Activated CD8-positive, alpha-beta memory T cell treated with anti-CD3 and anti-CD28 coated beads for 24 hours (primary cell): ENCODE results near the gene SV2B.
"Not testable (repeated sequence)": the region's sequence is repeated elsewhere in the genome, so short reads cannot be mapped to it uniquely, and the experiment has no call there.

Source experiments
- DNase-seq: peaks from one replicate; pipeline ENCODE4 v3.0.0-alpha.2; 2020

Gene SV2B, protein sequence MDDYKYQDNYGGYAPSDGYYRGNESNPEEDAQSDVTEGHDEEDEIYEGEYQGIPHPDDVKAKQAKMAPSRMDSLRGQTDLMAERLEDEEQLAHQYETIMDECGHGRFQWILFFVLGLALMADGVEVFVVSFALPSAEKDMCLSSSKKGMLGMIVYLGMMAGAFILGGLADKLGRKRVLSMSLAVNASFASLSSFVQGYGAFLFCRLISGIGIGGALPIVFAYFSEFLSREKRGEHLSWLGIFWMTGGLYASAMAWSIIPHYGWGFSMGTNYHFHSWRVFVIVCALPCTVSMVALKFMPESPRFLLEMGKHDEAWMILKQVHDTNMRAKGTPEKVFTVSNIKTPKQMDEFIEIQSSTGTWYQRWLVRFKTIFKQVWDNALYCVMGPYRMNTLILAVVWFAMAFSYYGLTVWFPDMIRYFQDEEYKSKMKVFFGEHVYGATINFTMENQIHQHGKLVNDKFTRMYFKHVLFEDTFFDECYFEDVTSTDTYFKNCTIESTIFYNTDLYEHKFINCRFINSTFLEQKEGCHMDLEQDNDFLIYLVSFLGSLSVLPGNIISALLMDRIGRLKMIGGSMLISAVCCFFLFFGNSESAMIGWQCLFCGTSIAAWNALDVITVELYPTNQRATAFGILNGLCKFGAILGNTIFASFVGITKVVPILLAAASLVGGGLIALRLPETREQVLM

GRCh38 chr15:91099995-91100813 lies at the start of gene SV2B:
Gene SV2B, plus strand, starts transcription at chr15:91100257. Its CDS starts 126,007 bp downstream, at chr15:91226264.
- DNase-seq = peak; percentile 72

DNA sequence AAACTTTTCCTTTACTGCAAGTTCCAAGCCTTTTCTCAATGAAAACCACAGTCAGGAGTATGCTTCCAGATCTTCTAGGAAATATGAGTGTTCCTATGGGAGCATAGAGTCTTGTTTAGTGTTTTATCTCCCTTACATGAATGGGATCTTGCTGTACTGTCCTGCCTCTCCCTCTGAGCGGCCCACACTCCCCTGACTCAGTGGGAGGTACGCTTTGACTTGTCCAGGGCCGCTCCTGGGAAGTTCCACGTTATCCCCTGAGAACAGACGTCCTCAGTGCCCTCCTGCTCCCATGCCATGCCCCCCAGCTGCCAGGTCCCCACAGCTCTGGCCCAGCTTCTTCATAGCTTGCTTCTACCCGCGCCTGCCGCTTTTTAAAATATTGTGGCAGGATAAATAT lies 48.8 kb upstream of the SV2B start:
- no peak for DNase-seq

GRCh38 chr15:91054816-91055215 lies 45.2 kb upstream of the SV2B start:
- no peak for DNase-seq

DNA sequence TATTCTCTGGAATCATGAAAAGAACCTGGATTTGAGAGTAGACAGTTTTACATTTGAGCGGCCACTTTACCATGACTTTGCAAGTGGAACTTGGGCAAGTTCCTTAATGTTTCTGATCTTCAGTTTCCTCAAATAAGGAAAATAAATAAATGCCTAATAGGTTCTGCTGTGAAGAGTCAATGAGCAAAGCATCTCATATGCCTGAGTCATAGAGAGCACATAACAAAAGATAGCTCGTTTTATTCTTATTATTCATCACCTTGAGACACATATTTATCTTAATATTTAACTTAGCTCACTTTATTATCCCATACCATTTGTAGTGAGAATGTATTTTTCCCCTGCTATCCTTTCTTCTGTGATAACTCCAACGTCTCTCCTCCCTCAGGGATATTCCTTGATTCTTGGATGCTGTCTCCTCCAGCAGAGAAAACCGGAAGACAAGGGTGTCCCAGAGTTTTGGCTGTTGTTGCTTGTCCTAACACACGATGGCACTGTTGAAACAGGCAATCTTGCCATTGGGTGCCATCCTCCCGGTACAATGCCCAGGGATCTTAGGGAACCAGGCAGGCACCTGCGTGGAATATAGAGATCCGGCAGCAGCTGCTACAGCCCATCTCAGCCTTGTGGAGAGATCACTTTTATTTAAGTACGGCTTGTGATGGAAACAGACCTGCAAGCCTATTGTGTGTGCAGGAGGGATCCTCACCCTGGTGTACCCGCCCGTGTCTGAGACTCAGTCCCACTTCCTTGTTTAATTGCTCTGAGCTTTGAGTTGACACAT lies 44.3 kb upstream of the SV2B start:
- DNase-seq = peak; percentile 68

GRCh38 chr15:91061230-91061629 lies 38.8 kb upstream of the SV2B start:
- DNase-seq = no peak

- DNase-seq = no peak
Observed at GRCh38 chr15:91061997-91062396, 38.1 kb upstream of the SV2B start.

DNA sequence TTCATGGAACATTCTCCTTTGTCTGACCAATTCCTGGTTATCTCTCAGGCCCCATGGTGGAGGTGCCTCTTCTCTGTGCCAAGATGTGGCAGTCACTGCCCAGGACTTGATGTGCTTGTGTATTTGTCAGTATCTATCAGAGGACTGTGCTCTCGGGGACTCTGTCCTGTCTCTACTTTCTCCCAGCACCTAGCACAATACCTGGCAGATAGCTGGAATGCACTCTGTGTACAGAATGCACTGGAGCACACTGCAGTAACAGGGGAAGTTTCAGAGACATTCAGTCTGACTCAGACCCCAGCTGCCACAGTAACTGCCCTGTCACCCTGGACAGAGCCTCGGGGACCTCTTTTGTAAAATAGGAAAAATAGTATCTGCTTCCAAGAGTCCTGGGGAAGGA lies 34.6 kb upstream of the SV2B start:
- DNase-seq = no peak

- no peak for DNase-seq
Observed at GRCh38 chr15:91067036-91067435, 33.0 kb upstream of the SV2B start.

GRCh38 chr15:91068436-91068835 lies 31.6 kb upstream of the SV2B start:
- DNase-seq = no peak

DNA sequence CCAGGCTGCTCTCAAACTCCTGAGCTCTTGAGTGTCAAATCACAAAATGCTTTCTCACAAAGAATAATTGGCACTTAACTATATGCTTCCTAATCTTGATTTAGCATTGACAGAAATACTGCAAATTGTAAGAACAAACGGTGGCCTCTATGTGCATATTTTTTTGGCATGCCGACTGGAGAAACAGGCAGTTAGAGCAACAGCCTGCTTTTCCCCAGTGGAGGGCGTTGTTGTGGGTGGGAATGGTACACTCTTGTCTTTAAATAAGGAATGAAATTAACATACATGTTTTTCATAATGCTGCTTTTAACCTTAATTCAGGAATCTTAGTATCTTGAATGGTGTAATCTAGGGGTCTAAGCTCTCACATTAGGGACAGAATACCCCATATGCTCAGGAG lies 31.1 kb upstream of the SV2B start:
- no peak for DNase-seq

DNA sequence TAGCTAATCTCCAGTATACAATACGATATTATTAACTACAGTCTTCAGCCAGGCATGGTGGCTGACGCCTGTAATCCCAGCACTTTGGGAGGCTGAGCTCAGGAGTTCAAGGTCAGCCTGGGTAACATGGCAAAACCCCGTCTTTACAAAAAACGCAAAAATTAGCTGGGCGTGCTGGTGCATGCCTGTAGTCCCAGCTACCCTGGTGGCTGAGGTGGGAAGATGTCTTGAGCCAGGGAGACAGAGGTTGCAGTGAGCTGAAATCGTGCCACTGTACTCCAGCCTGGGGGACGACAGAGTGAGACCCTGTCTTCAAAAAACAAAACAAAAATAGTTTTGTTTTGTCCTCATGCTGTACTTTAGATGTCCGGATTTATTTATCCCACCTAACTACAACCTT lies 29.2 kb upstream of the SV2B start:
- DNase-seq = no peak

- DNase-seq = no peak
Observed at GRCh38 chr15:91072161-91072560, 27.9 kb upstream of the SV2B start.

DNA sequence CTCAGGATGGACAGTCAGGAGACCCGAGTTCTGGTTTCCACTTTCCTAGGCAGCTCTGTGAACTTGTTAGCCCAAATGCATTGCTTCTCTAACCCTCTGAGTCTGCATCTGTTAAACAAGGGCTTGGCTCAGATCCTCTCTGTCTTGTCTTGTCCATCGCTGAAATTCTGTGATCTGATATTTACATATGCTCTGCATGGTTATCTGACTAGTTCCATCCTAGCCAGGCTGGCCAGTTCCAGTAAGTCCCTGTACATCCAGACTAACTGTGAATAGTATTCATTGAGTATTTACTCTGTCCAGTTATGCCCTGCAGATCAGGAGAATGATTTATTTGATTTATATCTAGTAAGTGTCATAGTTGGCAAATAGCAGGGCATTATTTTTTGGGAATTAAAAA lies 27.0 kb upstream of the SV2B start:
- DNase-seq = no peak

DNA sequence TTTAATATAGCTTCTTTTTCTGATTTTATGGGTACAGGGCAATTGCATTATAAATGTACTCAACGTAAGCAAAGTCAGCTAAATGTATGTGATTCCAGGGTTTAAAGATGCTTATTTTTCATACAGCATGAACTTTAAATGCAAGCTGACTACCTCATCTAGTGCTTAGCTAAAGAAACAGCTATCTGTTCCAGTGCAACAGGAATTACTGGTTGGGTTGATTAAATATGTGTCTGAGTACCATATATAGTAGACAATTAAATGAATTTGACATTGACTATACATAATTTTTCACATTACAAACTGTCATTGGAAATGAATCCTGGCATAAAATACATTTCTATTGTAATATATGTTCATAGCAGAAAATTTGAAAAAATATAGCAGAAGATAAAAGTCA lies 26.3 kb upstream of the SV2B start:
- no peak for DNase-seq

DNA sequence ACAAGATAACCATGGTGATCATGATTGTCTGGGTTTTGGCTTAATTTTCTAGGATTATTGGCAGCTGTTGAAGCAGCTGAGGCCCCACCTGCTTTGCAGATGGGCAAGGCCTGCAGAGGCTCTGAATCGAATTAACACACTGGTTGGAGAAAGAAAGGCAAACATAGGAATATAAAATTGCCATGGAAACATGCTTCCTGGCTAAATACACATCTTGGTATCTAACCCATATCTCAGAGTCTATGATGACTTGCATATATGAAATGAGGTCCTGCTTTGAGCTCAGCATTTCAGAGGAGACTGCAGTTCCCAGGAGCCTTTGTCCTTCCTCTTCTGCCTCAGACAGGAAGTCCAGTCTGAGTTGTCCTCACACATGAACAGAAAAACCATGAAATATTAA lies 24.3 kb upstream of the SV2B start:
- DNase-seq = no peak

DNA sequence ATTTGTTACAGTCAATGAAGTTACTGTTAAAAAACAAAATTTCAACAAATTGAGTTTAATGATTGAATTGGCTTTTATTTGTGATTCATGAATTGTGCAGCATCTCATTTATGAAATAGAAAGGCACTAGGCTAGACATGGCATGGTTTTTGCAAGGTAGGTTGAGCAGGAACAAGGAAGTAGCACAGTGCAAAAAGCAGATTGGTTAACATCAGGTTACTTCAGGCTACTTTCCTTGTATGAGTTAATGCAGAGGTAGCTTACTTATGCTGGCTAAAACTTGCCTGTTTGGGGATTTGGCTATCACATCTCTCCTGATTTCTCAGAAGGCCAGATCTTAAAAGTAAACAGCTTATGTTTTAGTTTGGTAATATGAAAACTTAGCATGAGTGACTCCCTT lies 23.0 kb upstream of the SV2B start:
- DNase-seq = no peak

DNA sequence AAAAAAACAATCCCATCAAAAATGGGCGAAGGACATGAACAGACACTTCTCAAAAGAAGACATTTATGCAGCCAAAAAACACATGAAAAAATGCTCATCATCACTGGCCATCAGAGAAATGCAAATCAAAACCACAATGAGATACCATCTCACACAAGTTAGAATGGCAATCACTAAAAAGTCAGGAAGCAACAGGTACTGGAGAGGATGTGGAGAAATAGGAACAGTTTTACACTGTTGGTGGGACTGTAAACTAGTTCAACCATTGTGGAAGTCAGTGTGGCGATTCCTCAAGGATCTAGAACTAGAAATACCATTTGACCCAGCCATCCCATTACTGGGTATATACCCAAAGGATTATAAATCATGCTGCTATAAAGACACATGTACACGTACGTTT lies 6.2 kb upstream of the SV2B start:
- not testable (repeated sequence) for DNase-seq

- DNase-seq = no peak
Observed at GRCh38 chr15:91098451-91098850, 1.6 kb upstream of the SV2B start.

GRCh38 chr15:91099616-91099994 lies 452 bp upstream of the SV2B start:
- DNase-seq = peak; percentile 71

DNA sequence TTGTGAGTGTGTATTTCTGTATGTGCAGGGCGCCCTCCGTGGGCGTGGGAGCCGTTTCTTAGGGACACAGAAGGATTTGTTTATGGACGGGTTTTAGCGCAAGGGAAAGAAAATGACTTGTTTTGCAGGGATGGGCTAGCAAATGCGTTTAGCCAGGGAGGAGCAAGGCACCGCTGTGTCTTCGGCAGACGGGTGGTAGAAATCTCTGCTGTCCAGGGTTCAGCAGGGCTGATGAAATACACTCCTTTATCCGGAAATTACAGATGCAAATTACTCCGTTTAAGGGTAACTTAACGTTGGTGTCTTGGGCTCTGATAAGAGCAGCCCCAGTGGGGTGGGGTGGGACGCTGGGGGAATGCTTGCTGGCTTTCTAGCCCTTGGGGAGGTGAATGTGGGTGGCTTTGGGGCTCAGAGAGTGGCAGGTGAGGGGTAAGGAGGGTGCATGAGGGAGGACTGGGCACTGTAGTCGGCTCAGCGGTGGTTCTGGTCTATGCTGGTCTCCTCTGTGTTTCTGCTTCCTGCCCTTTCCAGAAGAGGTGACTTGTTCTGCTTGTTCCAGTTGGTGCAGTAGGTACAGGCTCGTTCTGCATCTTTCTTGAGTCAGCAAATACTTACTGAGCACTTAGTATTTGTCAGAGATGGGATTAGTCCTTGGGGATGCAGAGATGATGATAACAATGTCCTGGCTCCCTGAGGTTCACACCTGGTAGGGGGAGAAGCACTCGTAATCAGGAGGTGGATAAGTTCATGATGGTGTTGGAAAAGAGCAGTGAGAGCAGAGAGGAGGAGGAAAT lies 954 bp downstream of the SV2B start:
- no peak for DNase-seq

- DNase-seq = no peak
Observed at GRCh38 chr15:91101608-91101920, 1.5 kb downstream of the SV2B start.
